Upper lobe of left lung (tissue), 6 donors: ENCODE results near the gene PDX1. TPM values are rescaled to one million over a fixed set of nuclear protein-coding genes. Genes with fewer than 3 reads are reported as not detected.

Experiments used
- ATAC-seq, 2 donors: fragments of 200-7000 bp; cut with Tn5 transposase; one replicate each; pipeline ENCODE4 v1.9.1; 2022; ENCODE audit warnings: mild to moderate bottlenecking in 2 of 2, moderate library complexity in 2 of 2; ENCODE audit not compliant: low FRiP score in 2 of 2
- DNase-seq, 2 donors: peaks; one replicate each; pipeline ENCODE4 v3.0.0-alpha.2; 2019 to 2020
- H3K27ac ChIP-seq, 4 donors: fragments of 200-600 bp; sonication (generic); one replicate each; pipeline ENCODE4 v1.5.1; 2016 to 2019
- H3K27me3 ChIP-seq, 4 donors: fragments of 200-600 bp; sonication (generic); one replicate each; pipeline ENCODE4 v1.5.1; 2017 to 2019
- H3K36me3 ChIP-seq, 4 donors: fragments of 200-600 bp; sonication (generic); one replicate each; pipeline ENCODE4 v1.5.1; 2016 to 2019
- H3K4me1 ChIP-seq, 4 donors: fragments of 200-600 bp; sonication (generic); one replicate each; pipeline ENCODE4 v1.5.1; 2018 to 2019
- H3K4me3 ChIP-seq, 4 donors: fragments of 200-600 bp; sonication (generic); one replicate each; pipeline ENCODE4 v1.5.1; 2017 to 2019; ENCODE audit warnings: mild to moderate bottlenecking in 2 of 4, moderate library complexity in 1 of 4
- H3K9me3 ChIP-seq, 4 donors: fragments of 200-600 bp; sonication (generic); one replicate each; pipeline ENCODE4 v1.5.1; 2018 to 2019
- CTCF ChIP-seq, 6 experiments: fragments of 450-650 bp in 4 of 6; fragments of 200-600 bp in 2 of 6; sonication (generic) in 2 of 6; IDR thresholded peaks; one replicate each; pipeline ENCODE4 v1.5.1; 2016 to 2019; ENCODE audit warnings: antibody characterized with exemption in 6 of 6
- EP300 ChIP-seq, 4 donors: sonication (generic); formaldehyde crosslinking; IDR thresholded peaks; one replicate each; pipeline ENCODE4 v1.5.1; 2017; ENCODE audit warnings: antibody characterized with exemption in 4 of 4, control low read depth in 2 of 4
- POLR2A ChIP-seq, 4 donors: fragments of 450-650 bp; IDR thresholded peaks; one replicate each; pipeline ENCODE4 v1.5.1; 2016 to 2017; ENCODE audit warnings: antibody characterized with exemption in 4 of 4, mild to moderate bottlenecking in 2 of 4
- POLR2AphosphoS5 ChIP-seq, 2 donors: sonication (generic); formaldehyde crosslinking; IDR thresholded peaks; one replicate each; pipeline ENCODE4 v1.5.1; 2017; ENCODE audit warnings: antibody characterized with exemption in 2 of 2
- WGBS, 2 donors: methylation state at CpG; one replicate each; pipeline ENCODE4 v1.1.5; 2017 to 2018; 5-methylcytosine and 5-hydroxymethylcytosine counted together
- total RNA-seq, 6 donors: library from RNA; depleted of rRNA in 4 of 6; stranded (reverse); fragments of >200 nt in 4 of 6; gene quantifications; one replicate each; pipeline versions ENCODE4 v1.1.0 to v1.2.1, GENCODE V29; 2016 to 2021
- donor health status: DM: no; HTN: no; CAD: no; lungs with moderate emphysema.
- donor health status: DM: no; HTN: yes; CAD: no; lungs with severe emphysema.

Gene PDX1
- total RNA-seq, 6 donors from 2014 or later, result not detected

- Histone ChIP-seq H3K27me3 (no peaks in the 10 kb centered on the region), H3K4me1 (no peaks in the 10 kb centered on the region), H3K36me3 (no peaks in the 10 kb centered on the region), H3K4me3 (no peak overlapping the region), H3K27ac (no peak overlapping the region), H3K9me3 (no peaks in the 10 kb centered on the region)
- TF ChIP-seq POLR2A (IDR thresholded peaks at IDR 0.05) (no peak), CTCF (IDR thresholded peaks at IDR 0.05) (no peak), EP300 (IDR thresholded peaks at IDR 0.05) (no peak), POLR2AphosphoS5 (IDR thresholded peaks at IDR 0.05) (no peak)
- no peak for DNase-seq
- no peak for ATAC-seq
- 55 to 63% methylated on average over 2 of the region's 2 CpGs for WGBS, 2 donors
Measured at GRCh38 chr13:27905650-27906049, 14.2 kb upstream of the PDX1 start.

DNA sequence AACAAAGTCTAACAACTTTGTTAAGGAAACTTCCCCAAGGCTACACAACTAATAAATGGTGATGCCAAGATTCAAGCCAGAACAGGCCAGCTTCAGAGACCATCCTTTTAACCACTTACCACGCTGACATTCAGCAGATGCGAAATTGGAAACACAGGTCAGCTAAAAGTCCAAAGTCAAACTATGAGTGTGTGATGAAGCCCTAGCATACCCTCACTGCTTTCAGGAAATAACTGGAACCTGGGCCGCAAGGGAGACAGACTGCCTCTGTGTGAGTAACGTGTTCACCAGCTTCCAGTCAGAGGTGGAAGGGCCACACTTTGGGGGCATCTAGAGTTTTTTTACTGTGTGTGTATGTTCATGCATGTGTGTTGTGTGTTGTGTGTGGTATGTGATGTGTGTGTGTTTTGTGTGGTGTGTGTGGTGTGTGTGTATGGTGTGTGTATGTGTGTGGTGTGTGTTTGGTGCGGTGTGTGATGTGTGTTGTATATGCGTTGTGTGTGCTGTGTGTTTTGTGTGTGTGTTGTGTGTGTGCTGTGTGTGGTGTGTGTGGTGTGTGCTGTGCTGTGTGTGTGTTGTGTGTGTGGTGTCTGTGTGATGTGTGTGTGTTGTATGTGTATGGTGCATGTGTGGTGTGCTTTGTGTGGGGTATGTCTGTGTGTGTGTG lies 12.5 kb upstream of the PDX1 start:
- no peaks in the 10 kb centered on the region for H3K4me1 ChIP-seq
- ATAC-seq (no peak), DNase-seq (no peak)
- H3K9me3 ChIP-seq, result no peaks in the 10 kb centered on the region
- H3K36me3 ChIP-seq, result no peaks in the 10 kb centered on the region
- no peak overlapping the region for H3K27ac ChIP-seq
- TF ChIP-seq POLR2A (IDR thresholded peaks at IDR 0.05), result no peak
- no peak for TF ChIP-seq EP300 (IDR thresholded peaks at IDR 0.05)
- no peak for TF ChIP-seq CTCF (IDR thresholded peaks at IDR 0.05)
- TF ChIP-seq POLR2AphosphoS5 (IDR thresholded peaks at IDR 0.05), result no peak
- no peaks in the 10 kb centered on the region for H3K27me3 ChIP-seq
- WGBS, 2 donors, result 85 to 89% methylated on average over 6 of the region's 6 CpGs
- H3K4me3 ChIP-seq, result no peak overlapping the region

- Histone ChIP-seq H3K4me1 (no peaks in the 10 kb centered on the region), H3K36me3 (no peaks in the 10 kb centered on the region), H3K27ac (no peak overlapping the region), H3K4me3 (no peak overlapping the region), H3K27me3 (peaks cover 0 to 6% (median 0%) of the 10 kb centered on the region in 4 donors), H3K9me3 (no peaks in the 10 kb centered on the region)
- ATAC-seq (no peak), DNase-seq (no peak)
- WGBS, 2 donors, result 31 to 35% methylated on average over 4 of the region's 4 CpGs
- no peak for TF ChIP-seq CTCF (IDR thresholded peaks at IDR 0.05)
- no peak for TF ChIP-seq EP300 (IDR thresholded peaks at IDR 0.05)
Measured at GRCh38 chr13:27909378-27909777, 10.4 kb upstream of the PDX1 start.

- Histone ChIP-seq H3K4me1 (no peaks in the 10 kb centered on the region), H3K9me3 (no peaks in the 10 kb centered on the region), H3K36me3 (no peaks in the 10 kb centered on the region), H3K27ac (no peak overlapping the region), H3K4me3 (no peak overlapping the region), H3K27me3 (peaks cover 2 to 19% (median 7%) of the 10 kb centered on the region in 4 donors)
- WGBS, 2 donors, result 36 to 50% methylated on average over 2 of the region's 2 CpGs
- TF ChIP-seq CTCF (IDR thresholded peaks at IDR 0.05) (no peak), POLR2A (IDR thresholded peaks at IDR 0.05) (no peak), POLR2AphosphoS5 (IDR thresholded peaks at IDR 0.05) (no peak), EP300 (IDR thresholded peaks at IDR 0.05) (no peak)
- ATAC-seq, result no peak
- DNase-seq, result no peak
Measured at GRCh38 chr13:27911521-27911920, 8.3 kb upstream of the PDX1 start.

GRCh38 chr13:27913160-27913559 lies 6.6 kb upstream of the PDX1 start:
- Histone ChIP-seq H3K27me3 (peaks cover 4 to 34% (median 22%) of the 10 kb centered on the region in 4 donors), H3K9me3 (no peaks in the 10 kb centered on the region), H3K4me1 (peaks cover 8 to 12% (median 11%) of the 10 kb centered on the region in 4 donors), H3K36me3 (no peaks in the 10 kb centered on the region), H3K4me3 (no peak overlapping the region), H3K27ac (no peak overlapping the region)
- DNase-seq, result no peak
- 70 to 82% methylated on average over 1 of the region's 1 CpG for WGBS, 2 donors
- TF ChIP-seq POLR2A (IDR thresholded peaks at IDR 0.05), result no peak
- no peak for TF ChIP-seq POLR2AphosphoS5 (IDR thresholded peaks at IDR 0.05)
- TF ChIP-seq EP300 (IDR thresholded peaks at IDR 0.05), result no peak
- TF ChIP-seq CTCF (IDR thresholded peaks at IDR 0.05), result no peak
- ATAC-seq, result no peak
